VCaP (cell line): Measurements from ENCODE around the gene MAPK10.

ENCODE experiments used
- H3K27ac ChIP-seq: fragments of 450-650 bp; 2 replicates; pipeline ENCODE4 v1.5.1; 2017
- CTCF ChIP-seq: fragments of 450-650 bp; conservative IDR thresholded peaks from 2 replicates; pipeline ENCODE4 v1.5.1; 2017; ENCODE audit warnings: mild to moderate bottlenecking, moderate library complexity

MAPK10 gene

GRCh38 chr4:86014599-86014998 is 345.3 kb downstream of the MAPK10 start:
- no peak overlapping the region for H3K27ac ChIP-seq
- no peak for TF ChIP-seq CTCF

DNA sequence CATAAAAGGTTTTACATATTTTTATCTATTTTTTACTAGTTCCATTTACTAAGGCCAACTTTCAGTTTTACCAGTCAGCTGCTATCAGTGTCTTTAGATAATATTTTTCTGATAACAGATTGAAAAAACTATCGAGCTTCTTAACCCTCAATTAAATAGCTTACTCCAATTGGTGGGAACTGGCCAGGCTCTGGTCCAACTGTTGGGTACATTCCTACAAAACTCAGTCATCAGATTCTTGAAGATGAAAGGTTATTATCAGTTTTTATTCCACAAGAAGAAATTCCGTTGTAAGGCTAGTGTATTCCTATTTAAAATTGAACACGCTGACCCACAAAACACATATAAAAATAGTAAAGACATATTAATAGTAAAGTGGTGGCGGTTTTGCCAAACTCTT is 346.2 kb downstream of the MAPK10 start:
- no peak overlapping the region for H3K27ac ChIP-seq
- no peak for TF ChIP-seq CTCF

GRCh38 chr4:86011117-86011516 is 348.7 kb downstream of the MAPK10 start:
- no peak for TF ChIP-seq CTCF
- no peak overlapping the region for H3K27ac ChIP-seq

DNA sequence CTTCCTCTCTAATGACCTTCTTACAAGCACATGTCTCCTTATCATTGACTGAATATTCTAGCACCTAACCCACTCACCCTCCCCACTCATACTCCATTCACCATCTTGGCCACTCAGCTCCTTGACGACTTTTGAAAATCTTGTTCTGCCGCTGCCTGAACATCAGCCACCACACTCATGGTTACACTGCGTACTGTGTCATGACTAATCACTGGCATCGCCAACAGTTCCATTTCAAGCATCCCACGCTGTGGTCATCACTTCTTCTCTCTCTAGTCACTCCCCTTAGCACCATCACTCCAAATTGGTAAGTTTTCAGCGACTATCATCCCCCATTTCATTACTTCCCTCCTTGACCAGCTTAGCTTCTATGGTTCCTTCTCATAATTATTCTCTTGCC is 352.8 kb downstream of the MAPK10 start:
- no peak for TF ChIP-seq CTCF
- no peak overlapping the region for H3K27ac ChIP-seq

GRCh38 chr4:86006057-86006456 is 353.8 kb downstream of the MAPK10 start:
- TF ChIP-seq CTCF, result no peak
- H3K27ac ChIP-seq, result no peak overlapping the region

GRCh38 chr4:86004030-86004429 is 355.8 kb downstream of the MAPK10 start:
- TF ChIP-seq CTCF, result no peak
- no peak overlapping the region for H3K27ac ChIP-seq

DNA sequence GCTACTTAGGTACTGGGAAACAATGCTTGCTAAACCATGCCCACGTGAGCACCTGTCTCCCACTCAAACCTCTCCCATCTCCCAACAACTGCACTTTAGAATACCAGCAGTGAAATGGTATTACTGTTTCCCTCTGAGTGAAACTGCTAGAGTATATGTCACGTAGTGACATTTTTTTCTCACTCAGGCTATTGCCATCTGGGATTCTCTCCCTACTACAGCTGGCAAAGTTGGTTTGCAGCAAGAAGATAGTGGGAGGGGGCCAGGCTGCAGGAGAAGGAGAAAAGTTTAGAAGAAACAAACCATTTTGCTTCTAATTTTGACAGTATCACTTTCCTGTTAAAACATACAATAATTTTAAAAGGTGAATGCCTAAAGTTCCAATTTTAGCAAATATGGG is 358.3 kb downstream of the MAPK10 start:
- no peak overlapping the region for H3K27ac ChIP-seq
- TF ChIP-seq CTCF, result no peak

DNA sequence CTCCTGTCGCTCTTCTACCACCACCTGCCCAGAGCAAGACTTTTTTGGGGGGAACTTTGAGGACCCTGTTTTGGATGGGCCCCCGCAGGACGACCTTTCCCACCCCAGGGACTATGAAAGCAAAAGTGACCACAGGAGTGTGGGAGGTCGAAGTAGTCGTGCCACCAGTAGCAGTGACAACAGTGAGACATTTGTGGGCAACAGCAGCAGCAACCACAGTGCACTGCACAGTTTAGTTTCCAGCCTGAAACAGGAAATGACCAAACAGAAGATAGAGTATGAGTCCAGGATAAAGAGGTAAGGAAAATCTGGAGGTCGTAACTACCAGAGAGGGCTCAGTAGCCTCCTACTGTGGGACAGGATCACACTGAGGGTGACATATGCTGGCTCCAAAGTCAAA is 364.5 kb downstream of the MAPK10 start:
- no peak overlapping the region for H3K27ac ChIP-seq

More for the DNA sequence above, 364.5 kb downstream of the MAPK10 start:
- no peak for TF ChIP-seq CTCF
